Suprapubic skin (tissue), 4 donors: ENCODE measurements around the gene EIPR1. TPM values are rescaled to one million over a fixed set of nuclear protein-coding genes. Genes with fewer than 3 reads are reported as not detected.

Experiments used
- DNase-seq, 2 donors: peaks; one replicate each; pipeline ENCODE4 v3.0.0-alpha.2; 2019; ENCODE audit warnings: low spot score in 2 of 2
- H3K27ac ChIP-seq: fragments of 200-600 bp; sonication (generic); one replicate; pipeline ENCODE4 v1.5.1; 2019
- H3K27me3 ChIP-seq: fragments of 200-600 bp; sonication (generic); one replicate; pipeline ENCODE4 v1.5.1; 2019
- H3K36me3 ChIP-seq: fragments of 200-600 bp; sonication (generic); one replicate; pipeline ENCODE4 v1.5.1; 2019
- H3K4me1 ChIP-seq: fragments of 200-600 bp; sonication (generic); one replicate; pipeline ENCODE4 v1.5.1; 2019
- H3K4me3 ChIP-seq: fragments of 200-600 bp; sonication (generic); one replicate; pipeline ENCODE4 v1.5.1; 2019; ENCODE audit warnings: mild to moderate bottlenecking
- H3K9me3 ChIP-seq: fragments of 200-600 bp; sonication (generic); one replicate; pipeline ENCODE4 v1.5.1; 2019
- CTCF ChIP-seq, 2 donors: fragments of 200-600 bp in 1 of 2; fragments of 450-650 bp in 1 of 2; sonication (generic) in 1 of 2; IDR thresholded peaks; one replicate each; pipeline ENCODE4 v1.5.1; 2016 to 2019; ENCODE audit warnings: antibody characterized with exemption in 2 of 2, mild to moderate bottlenecking in 1 of 2, moderate library complexity in 1 of 2
- EP300 ChIP-seq: sonication (generic); formaldehyde crosslinking; IDR thresholded peaks from one replicate; pipeline ENCODE4 v1.6.1; 2017; ENCODE audit warnings: antibody characterized with exemption
- POLR2A ChIP-seq, 2 donors: fragments of 450-650 bp; IDR thresholded peaks; one replicate each; pipeline ENCODE4 v1.6.1; 2017; ENCODE audit warnings: antibody characterized with exemption in 2 of 2, mild to moderate bottlenecking in 2 of 2, moderate library complexity in 2 of 2
- POLR2AphosphoS5 ChIP-seq, 3 donors: sonication (generic); formaldehyde crosslinking; IDR thresholded peaks; one replicate each; pipeline ENCODE4 v1.6.1; 2017; ENCODE audit warnings: antibody characterized with exemption in 3 of 3
- WGBS: methylation state at CpG from one replicate; pipeline ENCODE4 v1.1.5; 2018; 5-methylcytosine and 5-hydroxymethylcytosine counted together
- total RNA-seq, 4 donors: library from RNA; depleted of rRNA; stranded (reverse); fragments of >200 nt; gene quantifications; one replicate each; pipeline ENCODE4 v1.1.0, GENCODE V29; 2016

Gene EIPR1
- total RNA-seq, 4 donors from 2014 or later, result 29.0 to 37.5 (median 30.7) TPM

DNA sequence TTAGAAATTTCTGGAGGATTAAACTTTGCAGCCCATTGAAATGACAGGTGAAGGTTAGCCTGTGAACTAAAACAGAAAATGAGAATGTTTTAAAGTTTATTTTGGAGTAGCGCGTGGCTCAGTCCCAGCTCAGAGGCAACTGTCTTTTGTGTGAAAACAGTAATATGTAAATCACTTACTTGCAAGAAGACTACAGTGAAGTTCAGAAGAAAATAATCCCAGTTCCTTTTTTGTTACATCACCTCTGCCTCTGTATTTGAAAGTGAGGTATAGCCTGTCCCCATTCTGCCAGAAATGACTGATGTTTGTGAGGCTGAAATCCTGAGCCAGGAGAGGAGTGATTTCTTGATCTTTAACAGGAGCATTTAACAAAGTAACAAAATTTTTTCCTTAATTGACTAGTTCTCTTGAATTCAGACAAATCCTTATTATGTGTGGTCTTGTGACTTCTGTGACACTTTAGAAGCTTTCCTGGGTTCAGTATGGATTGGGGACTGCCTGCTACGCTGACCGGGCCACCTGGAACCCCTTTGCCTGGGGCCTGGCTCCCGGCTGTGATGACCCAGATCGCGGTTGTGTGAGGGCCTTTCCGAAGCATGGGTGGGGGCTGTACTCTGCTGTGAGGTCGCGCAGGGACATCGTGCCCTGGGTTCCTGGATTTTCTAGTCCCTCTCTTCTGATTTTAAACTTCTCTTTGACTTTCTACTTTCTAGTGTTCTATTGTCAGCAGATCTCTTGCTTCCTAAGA is 26.1 kb upstream of the EIPR1 start:
- Histone ChIP-seq H3K36me3 (peaks cover 48% of the 10 kb centered on the region), H3K4me3 (no peak overlapping the region), H3K27ac (no peak overlapping the region), H3K27me3 (no peaks in the 10 kb centered on the region), H3K4me1 (peaks cover 26% of the 10 kb centered on the region), H3K9me3 (no peaks in the 10 kb centered on the region)
- TF ChIP-seq POLR2AphosphoS5 (IDR thresholded peaks at IDR 0.05), result no peak
- TF ChIP-seq POLR2A (IDR thresholded peaks at IDR 0.05), result no peak
- no peak for TF ChIP-seq EP300
- TF ChIP-seq CTCF (IDR thresholded peaks at IDR 0.05), result no peak
- whole genome bisulfite sequencing, result 88% methylated on average over 11 of the region's 11 CpGs
- DNase-seq, result no peak

GRCh38 chr2:3399829-3400228 is 22.2 kb upstream of the EIPR1 start:
- peaks cover 56% of the 10 kb centered on the region for H3K36me3 ChIP-seq
- DNase-seq, result no peak
- peaks cover 7% of the 10 kb centered on the region for H3K4me1 ChIP-seq
- no peak overlapping the region for H3K4me3 ChIP-seq
- 74% methylated on average over 8 of the region's 9 CpGs for WGBS
- H3K9me3 ChIP-seq, result peaks cover 15% of the 10 kb centered on the region
- no peak for TF ChIP-seq EP300
- H3K27me3 ChIP-seq, result no peaks in the 10 kb centered on the region
- no peak overlapping the region for H3K27ac ChIP-seq

- no peak for TF ChIP-seq EP300
- no peak for TF ChIP-seq POLR2A (IDR thresholded peaks at IDR 0.05)
- no peak for TF ChIP-seq POLR2AphosphoS5 (IDR thresholded peaks at IDR 0.05)
- TF ChIP-seq CTCF (IDR thresholded peaks at IDR 0.05), result no peak
- WGBS, result 89% methylated on average over 3 of the region's 3 CpGs
- no peak for DNase-seq
- Histone ChIP-seq H3K4me1 (peaks cover 7% of the 10 kb centered on the region), H3K4me3 (no peak overlapping the region), H3K27ac (no peak overlapping the region), H3K36me3 (peaks cover 59% of the 10 kb centered on the region), H3K9me3 (peaks cover 15% of the 10 kb centered on the region), H3K27me3 (no peaks in the 10 kb centered on the region)
Observed at GRCh38 chr2:3399381-3399780, 21.8 kb upstream of the EIPR1 start.

DNA sequence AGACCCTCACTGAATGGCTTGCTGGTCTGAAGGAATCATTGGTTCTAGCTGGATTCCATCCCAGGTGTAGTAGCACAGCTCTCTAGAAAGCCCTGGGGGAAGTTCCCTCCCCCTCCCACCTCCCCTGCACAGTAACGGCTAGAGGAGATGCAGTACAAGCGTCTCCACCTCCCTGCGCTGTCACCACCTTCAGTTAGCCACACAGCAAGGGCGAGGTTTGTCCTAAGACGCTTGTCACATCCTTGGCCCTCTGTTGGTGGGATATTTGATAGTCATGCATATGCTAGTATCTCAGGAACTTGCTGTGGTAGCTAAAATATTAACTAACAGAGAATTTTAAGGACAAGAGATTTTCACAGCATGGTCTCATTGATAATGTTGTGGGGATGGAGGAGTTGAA is 21.2 kb upstream of the EIPR1 start:
- Histone ChIP-seq H3K27ac (no peak overlapping the region), H3K36me3 (peaks cover 64% of the 10 kb centered on the region), H3K4me3 (no peak overlapping the region), H3K27me3 (no peaks in the 10 kb centered on the region), H3K4me1 (peaks cover 7% of the 10 kb centered on the region), H3K9me3 (peaks cover 15% of the 10 kb centered on the region)
- TF ChIP-seq POLR2AphosphoS5 (IDR thresholded peaks at IDR 0.05), result no peak
- no peak for TF ChIP-seq EP300
- TF ChIP-seq POLR2A (IDR thresholded peaks at IDR 0.05), result no peak
- no peak for TF ChIP-seq CTCF (IDR thresholded peaks at IDR 0.05)
- 87% methylated on average over 5 of the region's 5 CpGs for WGBS
- DNase-seq, result no peak

- H3K36me3 ChIP-seq, result peaks cover 58% of the 10 kb centered on the region
Observed at GRCh38 chr2:3396920-3397559, 19.4 kb upstream of the EIPR1 start.

More at GRCh38 chr2:3396920-3397559, 19.4 kb upstream of the EIPR1 start:
- no peak overlapping the region for H3K4me3 ChIP-seq
- H3K27me3 ChIP-seq, result no peaks in the 10 kb centered on the region
- peaks cover 15% of the 10 kb centered on the region for H3K9me3 ChIP-seq
- H3K27ac ChIP-seq, result no peak overlapping the region
- DNase-seq, result no peak
- WGBS, result 98% methylated on average over 1 of the region's 1 CpG
- peaks cover 7% of the 10 kb centered on the region for H3K4me1 ChIP-seq
- TF ChIP-seq CTCF (IDR thresholded peaks at IDR 0.05) (no peak), POLR2A (IDR thresholded peaks at IDR 0.05) (no peak), EP300 (no peak), POLR2AphosphoS5 (IDR thresholded peaks at IDR 0.05) (no peak)
